ENCODE data around the gene SMNDC1. TPM values are rescaled to one million over a fixed set of nuclear protein-coding genes. Genes with fewer than 3 reads are reported as not detected.

Gene SMNDC1
- total and polyA plus RNA-seq, 4 donors, result 4.9 to 6.8 (median 6.0) TPM

GRCh38 chr10:110285501-110285900, 19.2 kb downstream of the SMNDC1 start:
- over 99% methylated on average over 2 of the region's 2 CpGs for WGBS
- Histone ChIP-seq H3K4me1 (ENCODE audit: control insufficient read depth in 4 of 4, insufficient read depth in 4 of 4, low read length in 3 of 4) (no peaks in the 10 kb centered on the region), H3K27me3 (ENCODE audit: control insufficient read depth in 4 of 4, insufficient read depth in 4 of 4, low read length in 3 of 4) (no peaks in the 10 kb centered on the region), H3K9ac (ENCODE audit: low read depth in 1 of 2, low read length in 2 of 2) (no peak overlapping the region), H3K27ac (ENCODE audit: low read depth in 1 of 2, low read length in 2 of 2) (no peak overlapping the region), H3K4me3 (ENCODE audit: low read depth in 1 of 3, low read length in 3 of 3) (no peak overlapping the region), H3K9me3 (ENCODE audit: control insufficient read depth in 4 of 4, low read length in 3 of 4) (no peaks in the 10 kb centered on the region), H3K36me3 (ENCODE audit: control insufficient read depth in 4 of 4, insufficient read depth in 3 of 4, low read depth in 1 of 4, low read length in 3 of 4) (peaks cover 6 to 26% (median 17%) of the 10 kb centered on the region in 4 donors)
- TF ChIP-seq ATF3 (IDR thresholded peaks at IDR 0.05) (no peak), NR2F2 (IDR thresholded peaks at IDR 0.05) (no peak), TAF1 (conservative IDR thresholded peaks at IDR 0.05) (no peak), MAX (IDR thresholded peaks at IDR 0.05) (no peak), CTCF (IDR thresholded peaks at IDR 0.05; ENCODE audit: low read depth, low read length, missing input control) (no peak), YY1 (IDR thresholded peaks at IDR 0.05) (no peak), FOXA2 (IDR thresholded peaks at IDR 0.05) (no peak), HNF4A (conservative IDR thresholded peaks at IDR 0.05) (no peak), GABPA (IDR thresholded peaks at IDR 0.05 in 1 of 2, conservative IDR thresholded peaks at IDR 0.05 in 1 of 2) (no peak), EGR1 (IDR thresholded peaks at IDR 0.05; ENCODE audit: low read depth in 2 of 2) (no peak), RAD21 (IDR thresholded peaks at IDR 0.05) (no peak)
- no peak for DNase-seq (ENCODE audit: low spot score)

- Histone ChIP-seq H3K9me3 (ENCODE audit: control insufficient read depth in 4 of 4, low read length in 3 of 4) (no peaks in the 10 kb centered on the region), H3K36me3 (ENCODE audit: control insufficient read depth in 4 of 4, insufficient read depth in 3 of 4, low read depth in 1 of 4, low read length in 3 of 4) (peaks cover 6 to 21% (median 14%) of the 10 kb centered on the region in 4 donors), H3K4me3 (ENCODE audit: low read depth in 1 of 3, low read length in 3 of 3) (no peak overlapping the region), H3K9ac (ENCODE audit: low read depth in 1 of 2, low read length in 2 of 2) (no peak overlapping the region), H3K27me3 (ENCODE audit: control insufficient read depth in 4 of 4, insufficient read depth in 4 of 4, low read length in 3 of 4) (no peaks in the 10 kb centered on the region), H3K4me1 (ENCODE audit: control insufficient read depth in 4 of 4, insufficient read depth in 4 of 4, low read length in 3 of 4) (peaks cover 0 to 2% (median 0%) of the 10 kb centered on the region in 4 donors), H3K27ac (ENCODE audit: low read depth in 1 of 2, low read length in 2 of 2) (no peak overlapping the region)
- TF ChIP-seq REST (IDR thresholded peaks at IDR 0.05) (no peak), TAF1 (conservative IDR thresholded peaks at IDR 0.05) (no peak), FOXA1 (IDR thresholded peaks at IDR 0.05) (no peak), CTCF (IDR thresholded peaks at IDR 0.05; ENCODE audit: low read depth, low read length, missing input control) (no peak), RXRA (IDR thresholded peaks at IDR 0.05) (no peak), JUND (IDR thresholded peaks at IDR 0.05) (no peak), ATF3 (IDR thresholded peaks at IDR 0.05) (no peak), NR2F2 (IDR thresholded peaks at IDR 0.05) (no peak), MAX (IDR thresholded peaks at IDR 0.05) (no peak), SP1 (IDR thresholded peaks at IDR 0.05) (no peak), RAD21 (IDR thresholded peaks at IDR 0.05) (no peak), GABPA (IDR thresholded peaks at IDR 0.05 in 1 of 2, conservative IDR thresholded peaks at IDR 0.05 in 1 of 2) (no peak), EGR1 (IDR thresholded peaks at IDR 0.05; ENCODE audit: low read depth in 2 of 2) (no peak), YY1 (IDR thresholded peaks at IDR 0.05) (no peak), ZBTB33 (IDR thresholded peaks at IDR 0.05) (no peak), HNF4A (conservative IDR thresholded peaks at IDR 0.05) (no peak), HNF4G (IDR thresholded peaks at IDR 0.05) (no peak), FOXA2 (IDR thresholded peaks at IDR 0.05) (no peak)
- WGBS, result 97% methylated on average over 3 of the region's 3 CpGs
- DNase-seq (ENCODE audit: low spot score), result no peak
These were observed 20.5 kb downstream of the SMNDC1 start for GRCh38 chr10:110284262-110284661.

Data from liver (tissue), 9 donors.